Sigmoid colon (tissue), 4 donors: Measurements from ENCODE around the gene SEC14L1.

Source experiments
- EP300 ChIP-seq, 4 donors: sonication (generic); formaldehyde crosslinking; IDR thresholded peaks; one replicate each; pipeline ENCODE4 v1.6.1; 2017; ENCODE audit warnings: antibody characterized with exemption in 4 of 4
- POLR2AphosphoS5 ChIP-seq, 4 donors: sonication (generic); formaldehyde crosslinking; IDR thresholded peaks; one replicate each; pipeline ENCODE4 v1.6.1; 2017; ENCODE audit warnings: antibody characterized with exemption in 4 of 4
- TF ChIP-seq, protein P1 (sequence below), 4 experiments: fragments of 450-650 bp in 3 of 4; fragments of 200-600 bp in 1 of 4; IDR thresholded peaks; one replicate each; pipeline ENCODE4 v1.5.1; 2016 to 2019; ENCODE audit warnings: antibody characterized with exemption in 4 of 4, mild to moderate bottlenecking in 3 of 4, moderate library complexity in 2 of 4

DNA sequence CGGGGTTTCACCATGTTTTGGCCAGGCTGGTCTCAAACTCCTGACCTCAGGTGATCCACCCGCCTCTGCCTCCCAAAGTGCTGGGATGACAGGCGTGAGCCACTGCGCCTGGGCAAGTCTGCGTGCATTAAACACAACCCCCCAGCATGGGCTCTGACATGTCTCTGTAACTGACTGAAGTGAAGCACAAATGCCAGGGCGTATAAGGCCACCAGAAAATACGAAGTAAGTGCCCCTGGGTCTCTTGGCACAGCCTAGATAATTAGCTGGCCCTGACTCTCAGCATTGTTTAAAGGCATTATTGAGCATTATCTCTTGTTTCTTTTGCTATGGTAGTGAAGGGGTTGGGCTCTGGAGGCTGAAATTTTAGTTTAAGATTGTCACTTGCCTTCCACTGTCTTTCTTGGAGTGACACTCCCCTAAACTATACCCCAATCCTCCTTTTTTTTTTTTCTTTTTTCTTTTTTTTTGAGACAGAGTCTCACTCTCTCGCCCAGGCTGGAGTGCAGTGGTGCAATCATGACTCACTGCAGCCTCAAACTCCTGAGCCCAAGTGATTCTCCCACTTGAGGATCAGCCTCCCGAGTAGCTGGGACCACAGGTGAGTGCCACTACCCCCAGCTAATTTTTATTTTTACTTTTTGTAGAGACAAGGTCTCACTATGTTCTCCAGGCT lies 8.2 kb upstream of the SEC14L1 start:
- TF ChIP-seq, protein P1, sequence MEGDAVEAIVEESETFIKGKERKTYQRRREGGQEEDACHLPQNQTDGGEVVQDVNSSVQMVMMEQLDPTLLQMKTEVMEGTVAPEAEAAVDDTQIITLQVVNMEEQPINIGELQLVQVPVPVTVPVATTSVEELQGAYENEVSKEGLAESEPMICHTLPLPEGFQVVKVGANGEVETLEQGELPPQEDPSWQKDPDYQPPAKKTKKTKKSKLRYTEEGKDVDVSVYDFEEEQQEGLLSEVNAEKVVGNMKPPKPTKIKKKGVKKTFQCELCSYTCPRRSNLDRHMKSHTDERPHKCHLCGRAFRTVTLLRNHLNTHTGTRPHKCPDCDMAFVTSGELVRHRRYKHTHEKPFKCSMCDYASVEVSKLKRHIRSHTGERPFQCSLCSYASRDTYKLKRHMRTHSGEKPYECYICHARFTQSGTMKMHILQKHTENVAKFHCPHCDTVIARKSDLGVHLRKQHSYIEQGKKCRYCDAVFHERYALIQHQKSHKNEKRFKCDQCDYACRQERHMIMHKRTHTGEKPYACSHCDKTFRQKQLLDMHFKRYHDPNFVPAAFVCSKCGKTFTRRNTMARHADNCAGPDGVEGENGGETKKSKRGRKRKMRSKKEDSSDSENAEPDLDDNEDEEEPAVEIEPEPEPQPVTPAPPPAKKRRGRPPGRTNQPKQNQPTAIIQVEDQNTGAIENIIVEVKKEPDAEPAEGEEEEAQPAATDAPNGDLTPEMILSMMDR (IDR thresholded peaks at IDR 0.05), result no peak
- no peak for TF ChIP-seq EP300 (IDR thresholded peaks at IDR 0.05)
- no peak for TF ChIP-seq POLR2AphosphoS5 (IDR thresholded peaks at IDR 0.05)
